Natural killer cell treated with Interleukin-12 subunit alpha and Interleukin-12 subunit beta and Interleukin-15 and Interleukin-18, amount 100 ng/mL, for 72 hours (primary cell): ENCODE results near the gene NPTXR. TPM values are rescaled to one million over a fixed set of nuclear protein-coding genes. Genes with fewer than 3 reads are reported as not detected.

Experiments
- ATAC-seq, 2 donors: fragments of 150-1000 bp; cut with Tn5 transposase in 1 of 2; sonication (Bioruptor Pico), chemical (Tn5 transposase) in 1 of 2; 2 replicates each; pipeline ENCODE4 v1.10.0; 2021
- DNase-seq: peaks from one replicate; pipeline ENCODE4 v3.0.0; 2022; ENCODE audit warnings: low spot score
- H3K27ac Mint-ChIP-seq, 2 donors: 1 replicate in 1 of 2; 2 replicates in 1 of 2; pipeline ENCODE4 v1.8.0; 2022; ENCODE audit warnings: mixed read lengths in 2 of 2, mild to moderate bottlenecking in 1 of 2, moderate library complexity in 1 of 2
- H3K27me3 Mint-ChIP-seq, 2 donors: 1 replicate in 1 of 2; 2 replicates in 1 of 2; pipeline ENCODE4 v1.8.0; 2022; ENCODE audit warnings: mixed read lengths in 2 of 2
- H3K36me3 Mint-ChIP-seq: one replicate; pipeline ENCODE4 v1.8.0; 2022; ENCODE audit warnings: mixed read lengths
- H3K4me1 Mint-ChIP-seq, 2 donors: 1 replicate in 1 of 2; 2 replicates in 1 of 2; pipeline ENCODE4 v1.8.0; 2022; ENCODE audit warnings: low read depth in 2 of 2, mixed read lengths in 2 of 2, mild to moderate bottlenecking in 1 of 2
- H3K4me3 Mint-ChIP-seq: one replicate; pipeline ENCODE4 v1.8.0; 2022; ENCODE audit warnings: mixed read lengths
- H3K9me3 Mint-ChIP-seq: 2 replicates; pipeline ENCODE4 v1.8.0; 2022; ENCODE audit warnings: mixed read lengths
- total RNA-seq, 2 donors: library from RNA; stranded (reverse); gene quantifications; one replicate each; pipeline ENCODE4 v1.2.3, GENCODE V29; 2022

The NPTXR gene
- 1 to 10 TPM; 1.3 to 1.5 TPM for total RNA-seq

DNA sequence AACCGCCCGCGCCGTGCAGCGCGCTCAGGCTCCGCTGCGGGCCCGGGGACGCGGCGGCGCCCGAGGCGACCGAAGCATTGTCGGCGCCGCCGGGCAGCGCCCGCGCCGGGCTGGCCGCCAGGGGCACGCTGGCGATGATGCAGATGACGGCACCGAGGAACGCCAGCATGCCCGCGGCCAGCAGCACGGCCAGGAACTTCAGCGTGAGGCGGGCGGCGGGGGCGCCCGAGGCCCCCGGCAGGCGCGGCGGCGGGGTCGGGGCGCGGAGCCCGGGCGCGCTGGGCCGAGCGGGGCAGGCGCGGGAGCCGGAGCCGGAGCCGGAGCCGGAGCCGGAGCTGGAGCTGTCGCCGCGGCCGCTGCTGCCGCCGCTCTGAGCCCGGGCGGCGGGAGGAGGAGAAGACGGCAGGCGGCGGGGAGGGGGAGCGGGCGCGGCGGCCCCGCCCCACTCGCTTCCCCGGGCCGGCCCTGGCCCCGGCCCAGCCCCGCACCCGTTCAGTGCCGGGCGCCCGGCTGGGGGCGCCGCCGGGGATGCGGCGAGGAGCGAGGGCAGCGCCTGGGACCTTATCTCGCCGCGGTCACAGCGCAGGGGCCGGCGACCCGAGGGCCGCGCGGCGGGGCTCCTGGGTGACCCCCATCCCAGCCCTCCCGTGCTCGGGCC, at the start of gene NPTXR:
NPTXR (minus strand) TSS at position 372 of the 658 bp plus-strand sequence.
- Mint-ChIP-seq H3K27me3 (peaks cover 23 to 27% of the 10 kb centered on the region in 2 donors), H3K4me1 (peaks cover 0 to 20% of the 10 kb centered on the region in 2 donors), H3K27ac (peak within 1 kb of the TSS; percentile 19 to 63), H3K9me3 (no peaks in the 10 kb centered on the region), H3K36me3 (no peaks in the 10 kb centered on the region), H3K4me3 (peak within 1 kb of the TSS; percentile 80)
- ATAC-seq (peak; percentile 62 to 78), DNase-seq (no peak)

DNA sequence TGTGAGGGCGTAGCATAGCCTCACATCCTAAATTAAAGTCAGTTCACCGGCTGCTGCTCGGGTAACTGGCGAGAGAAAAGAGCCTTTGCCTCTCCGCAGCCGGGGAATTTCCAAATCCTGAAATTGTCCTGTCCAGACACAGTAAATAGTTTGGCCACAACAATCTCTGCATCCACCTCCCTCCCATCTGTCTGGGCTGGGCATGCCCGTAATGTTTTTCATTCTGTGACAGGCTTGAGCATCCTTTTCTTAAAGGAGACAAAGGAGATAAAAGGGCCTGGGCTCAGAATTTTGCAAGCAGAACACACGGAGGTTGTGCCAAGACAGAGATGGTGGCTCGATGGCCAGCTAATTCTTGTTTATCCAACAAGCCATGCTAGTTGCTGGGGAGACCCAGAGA, 47.4 kb upstream of the NPTXR start:
- Mint-ChIP-seq H3K4me3 (no peak overlapping the region), H3K4me1 (no peaks in the 10 kb centered on the region), H3K27me3 (peaks cover 24 to 50% of the 10 kb centered on the region in 2 donors), H3K9me3 (no peaks in the 10 kb centered on the region), H3K36me3 (no peaks in the 10 kb centered on the region), H3K27ac (no peak overlapping the region)
- ATAC-seq (no peak), DNase-seq (no peak)

DNA sequence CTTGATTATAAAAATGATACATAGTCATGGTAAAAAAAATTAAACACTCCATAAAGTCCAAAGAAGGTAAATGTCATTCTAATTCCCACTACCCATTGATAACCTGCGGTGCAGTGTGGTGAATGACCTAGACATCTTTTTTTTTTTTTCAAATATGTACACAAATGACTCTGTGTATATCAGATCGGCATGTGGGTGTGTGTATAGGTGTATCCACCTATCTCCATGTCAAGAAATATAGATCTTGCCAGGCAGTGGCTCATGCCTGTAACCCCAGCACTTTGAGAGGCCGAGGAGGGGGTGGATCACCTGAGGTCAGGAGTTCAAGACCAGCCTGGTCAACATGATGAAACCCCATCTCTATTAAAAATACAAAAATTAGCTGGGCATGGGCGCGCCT, 46.5 kb upstream of the NPTXR start:
- Mint-ChIP-seq H3K4me1 (no peaks in the 10 kb centered on the region), H3K27me3 (peaks cover 22 to 45% of the 10 kb centered on the region in 2 donors), H3K9me3 (no peaks in the 10 kb centered on the region), H3K36me3 (no peaks in the 10 kb centered on the region), H3K4me3 (no peak overlapping the region), H3K27ac (no peak overlapping the region)
- DNase-seq (no peak), ATAC-seq (no peak)

DNA sequence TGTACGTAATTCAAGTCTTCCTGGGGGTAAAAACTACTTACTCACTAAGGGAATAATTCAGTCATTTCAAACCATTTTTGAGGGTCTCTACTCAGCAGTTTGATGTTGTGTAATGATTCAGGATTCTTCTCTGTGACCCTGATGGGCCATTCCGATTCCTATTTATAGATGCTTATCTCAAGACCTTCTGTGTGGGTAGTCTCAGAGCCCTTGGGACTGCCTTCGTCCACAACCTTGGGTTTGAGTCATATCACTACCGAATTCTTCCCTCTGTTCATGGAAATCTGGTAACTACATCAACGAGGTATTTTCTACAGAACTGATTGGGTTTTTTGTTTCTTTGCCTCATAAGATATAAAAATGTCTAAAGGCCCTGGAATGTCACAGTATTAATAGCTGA, 42.5 kb upstream of the NPTXR start:
- Mint-ChIP-seq H3K36me3 (no peaks in the 10 kb centered on the region), H3K27me3 (peaks cover 16 to 26% of the 10 kb centered on the region in 2 donors)

DNA sequence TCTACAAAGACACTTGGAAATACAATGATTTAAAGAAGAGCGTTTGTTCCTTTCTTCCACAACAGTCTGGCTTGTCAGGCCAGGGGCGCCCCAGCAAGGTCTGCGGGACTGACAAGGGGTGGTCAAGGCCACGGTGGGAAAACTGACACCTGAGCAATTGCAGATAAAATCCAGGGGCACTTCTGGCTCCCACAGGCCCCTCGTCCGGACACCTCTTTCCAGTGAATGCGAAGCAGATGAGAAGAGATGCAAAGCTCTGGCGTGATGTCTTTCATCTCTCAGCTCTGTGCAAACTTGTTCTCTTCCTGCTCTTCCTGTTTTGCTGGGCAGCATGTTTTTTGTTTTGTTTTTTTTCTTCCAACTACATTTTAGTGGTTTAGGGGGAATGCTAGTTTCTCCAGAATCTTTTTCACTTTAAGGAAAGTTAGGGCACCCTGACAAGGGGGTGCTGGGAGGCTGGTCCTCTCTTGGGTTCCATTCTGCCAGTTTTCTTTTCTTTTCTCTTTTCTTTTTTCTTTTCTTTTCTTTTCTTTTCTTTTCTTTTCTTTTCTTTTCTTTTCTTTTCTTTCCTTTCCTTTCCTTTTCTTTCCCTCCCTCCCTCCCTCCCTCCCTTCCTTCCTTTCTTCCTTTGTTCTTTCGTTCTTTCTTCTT, 39.3 kb upstream of the NPTXR start:
- Mint-ChIP-seq H3K36me3 (no peaks in the 10 kb centered on the region), H3K9me3 (no peaks in the 10 kb centered on the region), H3K27me3 (peaks cover 17 to 19% of the 10 kb centered on the region in 2 donors), H3K4me1 (peaks cover 0 to 2% of the 10 kb centered on the region in 2 donors), H3K4me3 (no peak overlapping the region), H3K27ac (no peak overlapping the region)
- DNase-seq (no peak), ATAC-seq (no peak)

More for the DNA sequence above, 42.5 kb upstream of the NPTXR start:
- H3K4me3 Mint-ChIP-seq, result no peak overlapping the region
- peaks cover 0 to 2% of the 10 kb centered on the region in 2 donors for H3K4me1 Mint-ChIP-seq
- DNase-seq, result no peak
- H3K27ac Mint-ChIP-seq, result no peak overlapping the region
- no peak for ATAC-seq
- H3K9me3 Mint-ChIP-seq, result no peaks in the 10 kb centered on the region

DNA sequence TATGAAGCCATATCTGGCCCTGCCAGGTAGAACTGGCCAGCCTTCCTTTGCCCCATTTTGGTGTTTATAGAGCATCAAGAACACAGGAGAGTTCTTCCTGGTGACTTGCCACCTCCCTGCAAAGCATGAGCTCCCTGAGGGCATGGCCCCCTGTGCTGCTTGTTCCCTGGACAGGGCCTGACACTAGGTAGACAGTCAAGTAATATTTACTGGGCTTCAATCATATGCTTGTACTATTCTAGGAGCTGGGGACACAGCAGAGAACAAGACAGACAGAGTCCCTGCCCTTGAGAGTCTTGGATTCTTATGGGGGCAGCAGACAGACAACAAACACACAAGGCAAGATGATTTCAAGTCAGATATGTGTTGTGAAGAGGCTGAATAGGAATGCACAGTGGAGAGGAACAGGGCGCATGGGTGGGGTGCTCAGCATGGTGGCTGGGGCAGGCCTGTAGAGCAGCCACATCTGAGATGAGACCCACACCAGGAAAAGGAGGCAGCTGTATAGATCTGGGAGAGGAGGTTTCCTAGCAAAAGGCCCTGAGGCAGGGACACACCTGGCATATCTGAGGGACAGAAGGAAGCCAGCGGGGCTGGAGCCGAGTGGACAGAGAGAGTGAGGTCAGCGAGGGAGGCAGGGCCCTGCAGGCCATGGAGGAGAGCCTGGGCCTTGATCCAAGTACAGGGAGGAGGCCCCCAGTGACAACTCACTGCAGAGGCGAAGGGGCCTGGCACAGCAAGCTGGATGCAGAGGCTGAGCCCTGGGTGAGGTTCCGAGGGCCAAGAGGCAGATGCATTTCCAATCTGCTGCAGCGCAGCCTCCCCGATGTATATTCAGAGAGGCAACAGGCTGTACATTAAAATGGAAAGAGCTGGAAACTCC, 38.4 kb upstream of the NPTXR start:
- ATAC-seq (no peak), DNase-seq (no peak)
- peaks cover 0 to 2% of the 10 kb centered on the region in 2 donors for H3K4me1 Mint-ChIP-seq
- H3K27ac Mint-ChIP-seq, result no peak overlapping the region
- no peak overlapping the region for H3K4me3 Mint-ChIP-seq
- H3K9me3 Mint-ChIP-seq, result no peaks in the 10 kb centered on the region
- H3K27me3 Mint-ChIP-seq, result peaks cover 10 to 18% of the 10 kb centered on the region in 2 donors
- H3K36me3 Mint-ChIP-seq, result no peaks in the 10 kb centered on the region

DNA sequence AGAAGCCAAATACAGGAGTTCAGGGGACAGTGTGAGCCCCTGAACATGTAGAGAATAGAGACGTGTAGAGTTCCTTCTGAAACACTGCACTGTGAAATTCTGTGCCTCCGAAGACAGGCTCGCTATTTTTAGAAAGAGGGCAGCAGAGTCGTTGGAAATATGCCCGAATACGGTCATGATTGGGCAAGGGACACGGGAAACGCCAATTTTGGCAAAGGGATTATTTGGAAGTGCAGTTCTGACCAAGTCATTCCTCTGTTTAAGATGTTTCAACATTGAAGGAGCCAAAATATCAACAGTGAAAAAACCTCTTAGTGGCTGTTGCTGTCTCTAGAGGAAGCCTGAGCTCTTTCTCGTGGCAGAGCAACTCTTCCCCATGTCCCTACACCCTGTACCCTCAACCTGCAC, 37.6 kb upstream of the NPTXR start:
- peaks cover 10 to 17% of the 10 kb centered on the region in 2 donors for H3K27me3 Mint-ChIP-seq
- H3K9me3 Mint-ChIP-seq, result no peaks in the 10 kb centered on the region
- H3K4me1 Mint-ChIP-seq, result peaks cover 0 to 2% of the 10 kb centered on the region in 2 donors
- no peak for ATAC-seq
- no peak overlapping the region for H3K27ac Mint-ChIP-seq
- no peaks in the 10 kb centered on the region for H3K36me3 Mint-ChIP-seq
- no peak for DNase-seq
- H3K4me3 Mint-ChIP-seq, result no peak overlapping the region

DNA sequence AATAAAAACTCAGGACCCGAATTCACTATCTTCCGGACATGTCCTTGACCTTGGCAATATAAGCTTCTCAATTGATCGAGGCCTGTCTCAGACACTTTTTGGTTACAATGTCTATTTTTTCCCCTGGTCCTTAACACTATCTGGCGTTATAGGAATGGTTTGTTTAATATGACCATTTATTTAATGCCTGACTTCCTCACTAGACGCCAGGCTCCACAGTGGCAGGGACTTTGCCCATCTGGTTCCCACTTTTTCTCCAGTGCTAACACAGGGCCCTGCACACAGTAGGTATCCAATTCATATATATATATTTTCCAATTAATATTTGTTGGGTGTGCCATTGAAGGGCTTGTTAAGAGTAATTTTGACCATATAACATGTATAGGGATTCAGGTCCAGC, 36.1 kb upstream of the NPTXR start:
- Mint-ChIP-seq H3K36me3 (no peaks in the 10 kb centered on the region), H3K4me1 (peaks cover 0 to 2% of the 10 kb centered on the region in 2 donors), H3K9me3 (no peaks in the 10 kb centered on the region), H3K4me3 (no peak overlapping the region), H3K27ac (no peak overlapping the region), H3K27me3 (peaks cover 10 to 17% of the 10 kb centered on the region in 2 donors)
- DNase-seq (no peak), ATAC-seq (no peak)

DNA sequence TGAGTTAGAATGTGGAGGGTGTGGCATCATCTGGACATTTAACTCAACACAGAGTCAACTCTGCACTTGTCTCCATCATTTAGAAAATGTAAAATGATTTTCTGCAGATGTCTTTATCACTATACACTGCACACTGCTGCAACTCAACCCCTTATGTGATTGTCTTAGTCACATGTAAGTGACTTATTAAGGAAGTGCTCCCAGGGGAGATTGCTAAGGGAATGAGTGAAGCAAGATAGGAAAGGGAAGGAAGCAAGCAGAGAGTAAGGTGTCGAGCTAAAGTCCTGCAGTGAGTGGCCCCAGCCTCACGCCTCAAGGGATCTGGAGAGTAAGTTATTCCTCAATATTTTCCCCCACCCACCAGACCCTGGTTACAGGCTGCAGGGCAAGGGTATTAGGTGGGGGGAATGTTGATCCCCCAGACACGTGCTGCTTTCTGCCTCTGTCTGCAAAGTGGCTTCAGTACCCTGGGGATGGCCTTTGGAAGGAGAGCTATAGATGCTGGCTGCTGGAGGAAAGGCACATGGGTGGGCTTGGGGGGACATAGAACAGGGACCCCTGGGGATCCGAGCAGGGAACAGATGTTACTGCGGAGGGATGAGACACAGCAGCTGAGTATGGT, 35.4 kb upstream of the NPTXR start:
- H3K27me3 Mint-ChIP-seq, result peaks cover 10 to 19% of the 10 kb centered on the region in 2 donors
- no peaks in the 10 kb centered on the region for H3K36me3 Mint-ChIP-seq
- ATAC-seq, result no peak
- H3K4me3 Mint-ChIP-seq, result no peak overlapping the region
- H3K4me1 Mint-ChIP-seq, result peaks cover 4 to 8% of the 10 kb centered on the region in 2 donors
- no peak for DNase-seq
- no peaks in the 10 kb centered on the region for H3K9me3 Mint-ChIP-seq
- H3K27ac Mint-ChIP-seq, result no peak overlapping the region

DNA sequence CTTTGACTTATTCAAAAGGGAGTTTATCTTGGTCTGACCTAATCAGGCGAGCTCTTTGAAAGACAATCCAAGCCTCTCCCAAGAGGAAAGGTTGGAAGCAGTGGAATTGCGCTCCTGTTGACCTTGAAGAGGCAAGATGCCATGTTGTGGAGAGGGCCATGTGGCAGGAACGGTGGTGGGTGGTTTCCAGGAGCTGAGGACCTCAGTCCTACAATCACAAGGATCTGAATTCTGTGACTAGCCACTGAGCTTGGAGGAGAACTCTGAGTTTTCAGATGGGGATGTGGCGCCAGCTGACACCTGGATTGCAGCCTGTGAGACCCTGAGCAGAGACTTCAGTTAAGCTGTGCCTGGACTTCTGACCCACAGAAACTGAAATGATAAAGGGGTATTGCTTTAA, 34.2 kb upstream of the NPTXR start:
- H3K4me1 Mint-ChIP-seq, result peaks cover 16 to 19% of the 10 kb centered on the region in 2 donors
- H3K4me3 Mint-ChIP-seq, result no peak overlapping the region
- H3K27ac Mint-ChIP-seq, result no peak overlapping the region
- peaks cover 10 to 21% of the 10 kb centered on the region in 2 donors for H3K27me3 Mint-ChIP-seq
- ATAC-seq, result no peak
- no peaks in the 10 kb centered on the region for H3K9me3 Mint-ChIP-seq
- no peaks in the 10 kb centered on the region for H3K36me3 Mint-ChIP-seq
- no peak for DNase-seq

DNA sequence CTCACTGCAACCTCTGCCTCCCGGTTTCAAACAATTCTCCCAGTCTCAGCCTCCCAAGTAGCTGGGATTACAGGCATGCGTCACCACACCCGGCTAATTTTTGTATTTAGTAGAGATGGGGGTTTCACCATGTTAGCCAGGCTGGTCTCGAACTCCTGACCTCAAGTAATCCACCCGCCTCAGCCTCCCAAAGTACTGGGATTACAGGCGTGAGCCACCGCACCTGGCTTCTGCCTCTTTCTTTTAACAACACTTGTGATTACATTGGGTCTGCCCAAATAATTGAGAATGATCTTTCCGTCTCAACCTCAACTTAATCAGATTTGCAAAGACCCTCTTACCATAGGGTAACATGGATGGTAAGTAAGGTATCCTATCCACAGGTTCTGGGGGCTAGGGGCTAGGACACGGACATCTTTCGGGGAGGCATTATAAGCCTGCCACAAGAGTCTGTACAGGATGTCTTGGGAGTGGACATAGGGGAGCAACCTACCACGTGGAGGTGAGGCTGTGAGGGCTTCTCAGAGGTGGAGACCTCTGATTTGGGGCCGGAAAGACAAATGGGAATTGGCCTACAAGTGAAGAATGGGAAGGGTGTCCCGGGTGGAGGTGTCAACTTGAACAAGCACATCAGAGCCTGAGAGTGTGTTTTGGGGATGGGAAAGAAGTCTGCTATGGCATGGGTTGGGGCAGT, 30.8 kb upstream of the NPTXR start:
- no peaks in the 10 kb centered on the region for H3K9me3 Mint-ChIP-seq
- H3K36me3 Mint-ChIP-seq, result no peaks in the 10 kb centered on the region
- DNase-seq (no peak), ATAC-seq (no peak)
- H3K4me3 Mint-ChIP-seq, result peak overlapping the region; percentile 28
- peaks cover 30 to 34% of the 10 kb centered on the region in 2 donors for H3K4me1 Mint-ChIP-seq
- peaks cover 0 to 11% of the 10 kb centered on the region in 2 donors for H3K27me3 Mint-ChIP-seq
- H3K27ac Mint-ChIP-seq, result peak overlapping the region; percentile 79 to 88

DNA sequence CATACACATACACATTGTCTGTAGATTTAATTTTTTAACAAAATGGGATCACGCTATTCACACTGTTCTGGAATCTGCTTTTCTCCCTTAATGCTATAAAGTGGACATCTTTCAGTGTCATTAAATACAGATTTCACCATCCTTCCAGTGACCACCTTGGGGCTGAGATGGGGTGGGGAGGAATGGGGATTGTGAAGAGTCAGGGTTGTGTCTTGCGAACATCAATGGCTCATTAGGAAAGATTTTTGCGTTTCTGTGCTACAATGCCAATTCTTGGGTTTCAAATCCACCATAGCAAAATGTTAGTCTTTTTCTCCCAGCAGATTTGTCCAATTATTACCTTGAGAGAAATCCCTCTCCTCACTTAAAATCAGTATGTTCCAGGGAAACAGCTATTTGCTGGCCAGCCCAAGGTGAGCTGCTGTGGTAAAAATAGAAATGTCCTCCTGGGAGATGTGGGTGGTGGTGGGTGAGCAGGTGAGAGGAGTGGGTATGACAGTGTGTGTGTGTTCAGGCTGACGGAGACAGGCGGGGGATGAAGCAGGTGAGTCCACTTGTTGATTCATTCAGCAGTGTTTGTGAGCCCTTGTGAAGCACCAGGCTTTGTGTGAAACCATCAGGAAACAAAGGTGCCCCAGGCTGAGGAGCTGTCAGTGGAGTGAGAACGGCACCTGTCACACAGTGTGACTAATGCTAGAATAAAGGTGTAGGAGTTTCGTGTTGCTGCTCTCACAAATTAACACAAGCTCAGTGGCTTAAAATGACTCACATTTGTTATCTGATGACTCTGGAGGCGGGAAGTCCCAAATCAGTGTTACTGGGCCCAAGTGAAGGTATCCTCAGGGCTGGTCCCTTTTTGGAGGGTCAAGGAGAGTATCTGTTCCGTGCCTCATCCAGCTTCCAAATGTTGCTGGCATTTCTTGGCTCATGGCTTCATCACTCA, 29.9 kb upstream of the NPTXR start:
- H3K9me3 Mint-ChIP-seq, result no peaks in the 10 kb centered on the region
- H3K4me3 Mint-ChIP-seq, result peak overlapping the region; percentile 89
- no peaks in the 10 kb centered on the region for H3K36me3 Mint-ChIP-seq
- peaks cover 0 to 8% of the 10 kb centered on the region in 2 donors for H3K27me3 Mint-ChIP-seq
- ATAC-seq (peak; percentile 29 to 44), DNase-seq (peak; percentile 75)
- peaks cover 34 to 37% of the 10 kb centered on the region in 2 donors for H3K4me1 Mint-ChIP-seq
- H3K27ac Mint-ChIP-seq, result peak overlapping the region; percentile 79 to 88
